Panc1 (cell line): ENCODE data around the gene LLGL1. TPM values are rescaled to one million over a fixed set of nuclear protein-coding genes. Genes with fewer than 3 reads are reported as not detected.

ENCODE experiments used
- ATAC-seq: fragments of 200-7000 bp; cut with Tn5 transposase; 2 replicates; pipeline ENCODE4 v1.9.1; 2020; ENCODE audit warnings: mild to moderate bottlenecking, moderate library complexity
- BruUV-seq: library from RNA; stranded (reverse); fragments of 400-500 nt; replicated peaks from 2 replicates; lab custom pipeline; 2021; lab: Mats Ljungman, UMichigan
- CTCF ChIA-PET: fragments of 300-600 bp; sonication (Branson Sonifier 250); formaldehyde crosslinking; loops from one replicate; lab custom pipeline; 2022; ENCODE audit warnings: antibody characterized with exemption; lab: Charles Lee
- POLR2A ChIA-PET: fragments of 300-600 bp; sonication (Branson Sonifier 250); formaldehyde crosslinking; loops from one replicate; lab custom pipeline; 2022; ENCODE audit warnings: antibody characterized with exemption; lab: Charles Lee
- DNase-seq: peaks from one replicate; pipeline ENCODE4 v3.0.0-alpha.2; 2010; ENCODE audit warnings: low read depth, low spot score
- H3K27ac ChIP-seq: 2 replicates; pipeline ENCODE4 v1.5.1; 2011; ENCODE audit warnings: mild to moderate bottlenecking, low read length, inconsistent platforms
- H3K27me3 ChIP-seq: fragments of 200-500 bp; sonication (Bioruptor generic); 2 replicates; pipeline ENCODE4 v1.6.0; 2014; ENCODE audit warnings: low read length, inconsistent platforms; ENCODE audit not compliant: control insufficient read depth, insufficient read depth
- H3K36me3 ChIP-seq: fragments of 200-500 bp; sonication (Bioruptor generic); 2 replicates; pipeline ENCODE4 v1.5.1; 2014; ENCODE audit warnings: inconsistent platforms, mild to moderate bottlenecking, low read length, moderate library complexity; ENCODE audit not compliant: control insufficient read depth, insufficient read depth
- H3K4me1 ChIP-seq: 2 replicates; pipeline ENCODE4 v1.5.1; 2011; ENCODE audit warnings: inconsistent platforms, mild to moderate bottlenecking, low read length, moderate library complexity; ENCODE audit not compliant: control insufficient read depth, insufficient read depth
- H3K4me3 ChIP-seq, 2 experiments: 2 replicates each; pipeline ENCODE4 v1.5.1; 2011 to 2012; ENCODE audit warnings: low read depth in 2 of 2, low read length in 2 of 2, mild to moderate bottlenecking in 2 of 2, inconsistent platforms in 1 of 2, moderate library complexity in 1 of 2
- H3K9me3 ChIP-seq: fragments of 200-500 bp; sonication (Bioruptor generic); 2 replicates; pipeline ENCODE4 v1.5.1; 2014; ENCODE audit warnings: low read depth, mild to moderate bottlenecking, inconsistent platforms, low read length, moderate library complexity; ENCODE audit not compliant: control insufficient read depth, insufficient read depth
- POLR2AphosphoS5 ChIP-seq: IDR thresholded peaks from 2 replicates; pipeline ENCODE4 v1.6.1; 2012; ENCODE audit warnings: mild to moderate bottlenecking, low read depth, low read length, moderate library complexity
- REST ChIP-seq, 2 experiments: IDR thresholded peaks; 2 replicates each; pipeline ENCODE4 v1.6.1; 2011 to 2012; ENCODE audit warnings: low read depth in 2 of 2, control low read depth in 1 of 2, low read length in 1 of 2, mild to moderate bottlenecking in 1 of 2, moderate library complexity in 1 of 2; ENCODE audit not compliant: insufficient read depth in 1 of 2
- SIN3A ChIP-seq: IDR thresholded peaks from 2 replicates; pipeline ENCODE4 v1.6.1; 2012; ENCODE audit warnings: low read depth, mild to moderate bottlenecking, low read length, moderate library complexity, borderline replicate concordance; ENCODE audit not compliant: insufficient read depth
- in situ Hi-C: cut with HindIII; loops from 2 replicates; pipeline ENCODE4 v1.10.0; 2016; ENCODE audit warnings: low sequenced_read_pairs, low pct_unique_long_range_greater_than_20kb
- intact Hi-C: fragments of 100-400 bp; cut with micrococcal nuclease; formaldehyde crosslinking; loops from one replicate; pipeline ENCODE4 v1.10.0; 2022; ENCODE audit not compliant: unreplicated experiment
- total RNA-seq: library from RNA; stranded (reverse); gene quantifications from one replicate; pipeline ENCODE4 v1.2.1, GENCODE V29; 2021; ENCODE audit not compliant: unreplicated experiment

The LLGL1 gene
- total RNA-seq, 1 experiment from 2014 or later, result 18.4 TPM

DNA sequence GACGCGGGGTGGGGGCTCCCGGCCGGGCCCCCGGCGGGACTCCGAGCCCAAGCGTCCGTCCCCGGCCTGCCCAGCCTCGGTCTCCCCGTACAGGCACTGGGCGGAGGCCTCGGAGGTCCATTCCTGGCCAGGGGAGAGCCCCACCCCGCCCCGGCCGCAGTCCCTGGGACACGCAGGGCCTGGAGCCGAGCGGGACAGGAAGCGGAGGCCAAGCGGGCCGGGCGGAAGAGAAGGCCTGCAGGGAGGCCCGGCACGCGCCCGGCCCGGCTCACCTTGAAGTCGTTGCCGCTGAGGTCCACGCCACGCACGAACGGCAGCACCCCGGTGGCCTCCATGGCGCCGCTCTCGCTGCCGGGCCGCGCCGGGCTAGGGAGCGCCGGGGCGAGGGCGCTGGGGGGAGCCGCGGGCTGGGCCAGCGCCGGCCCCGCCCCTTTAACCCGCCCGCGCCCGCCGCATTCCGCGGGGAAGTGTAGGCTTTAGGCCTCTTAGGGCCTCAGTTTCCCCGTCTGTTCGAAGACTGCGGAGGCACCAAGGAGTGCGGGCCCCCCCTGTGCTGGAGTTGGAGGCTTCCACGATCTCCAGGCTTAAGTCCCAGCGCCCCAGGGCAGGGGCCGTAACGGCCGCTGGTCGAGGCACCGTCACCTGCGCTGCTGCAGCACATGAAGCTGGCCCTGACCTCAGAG lies 33.1 kb downstream of the LLGL1 start, which contains the start of gene FLII:
Gene FLII, minus strand, starts transcription at position 383 of the 683 bp plus-strand sequence. Its CDS starts 48 bp downstream, at position 335.
- intact Hi-C loops, result no loop called here
- BruUV-seq, result no TSS peak
- POLR2A ChIA-PET, result no interaction called here

GRCh38 chr17:18259621-18260331 lies 34.3 kb downstream of the LLGL1 start:
- TF ChIP-seq REST (IDR thresholded peaks at IDR 0.05; ENCODE audit: insufficient read depth in 1 of 2, low read depth in 2 of 2, low read length in 1 of 2), result no peak
- no peak for TF ChIP-seq POLR2AphosphoS5
- 0 out of 2 replicates have a peak, but pooled peaks have one; percentile 3 for TF ChIP-seq SIN3A
- Histone ChIP-seq H3K4me1 (peaks cover 13% of the 10 kb centered on the region), H3K36me3 (peaks cover 3% of the 10 kb centered on the region; the same call in 1 of the 2 replicates), H3K9me3 (no peaks in the 10 kb centered on the region), H3K27ac (peak overlapping the region; percentile 76), H3K4me3 (peak overlapping the region; percentile 74 to 75), H3K27me3 (no peaks in the 10 kb centered on the region)
- ChIA-PET CTCF (interaction anchor here (0.7 kb wide), 1 partner anchor 87 kb away, joined by 4 read pairs; no protein-coding TSS in a partner anchor), POLR2A (no interaction called here)
- intact Hi-C loops (no loop called here), in situ Hi-C loops (no loop called here)
- ATAC-seq, result peak; percentile 10
- BruUV-seq, result no TSS peak
- DNase-seq, result peak; percentile 83

More for the DNA sequence above, 33.1 kb downstream of the LLGL1 start, which contains the start of gene FLII:
- H3K27me3 ChIP-seq, result no peaks in the 10 kb centered on the region
- H3K27ac ChIP-seq, result peak within 1 kb of the TSS; percentile 86
- H3K4me3 ChIP-seq, result peak within 1 kb of the TSS; percentile 79 to 88
- no peak for TF ChIP-seq REST (IDR thresholded peaks at IDR 0.05; ENCODE audit: insufficient read depth in 1 of 2, low read depth in 2 of 2, low read length in 1 of 2)
- TF ChIP-seq SIN3A, result peak; percentile 67; the same call in 1 of the 2 replicates
- in situ Hi-C loops, result no loop called here
- DNase-seq (no peak), ATAC-seq (peak; percentile 72)
- peaks cover 3% of the 10 kb centered on the region; the same call in 1 of the 2 replicates for H3K36me3 ChIP-seq
- H3K4me1 ChIP-seq, result peaks cover 13% of the 10 kb centered on the region
- no peaks in the 10 kb centered on the region for H3K9me3 ChIP-seq
- CTCF ChIA-PET, result interaction anchor here (0.6 kb wide), 1 partner anchor 492 kb away, joined by 3 read pairs; no protein-coding TSS in a partner anchor
